ENCODE measurements around the gene ZNF18. TPM values are rescaled to one million over a fixed set of nuclear protein-coding genes. Genes with fewer than 3 reads are reported as not detected.

ZNF18 gene
- total and polyA plus RNA-seq, 2 of the 4 experiments (the other 2 are of a cell fraction) = 4.5 to 11.7 TPM

DNA sequence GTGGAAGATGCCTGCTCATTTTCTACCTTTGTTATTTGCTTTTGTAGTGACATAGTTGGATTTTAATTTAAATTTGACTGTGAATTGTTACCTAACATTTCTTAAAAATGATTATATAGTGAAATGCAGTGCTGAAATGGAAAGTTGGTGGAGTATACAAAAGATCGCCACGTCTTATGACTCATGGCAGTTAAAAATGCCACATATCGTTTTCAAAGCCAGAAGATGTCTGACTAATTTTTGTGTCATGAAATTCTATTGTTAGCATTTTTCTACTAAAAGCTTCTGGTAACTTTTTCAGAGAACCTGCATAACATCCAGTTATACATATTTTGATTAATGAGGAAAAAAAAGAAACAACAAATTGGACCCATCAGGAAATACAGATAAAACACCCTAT lies 44.0 kb upstream of the ZNF18 start:
- Histone ChIP-seq H3K79me1 (ENCODE audit: low read depth in 1 of 2, low read length in 2 of 2) (peaks cover 51 to 72% of the 10 kb centered on the region in 2 experiments), H2AK9ac (replicated peaks; ENCODE audit: low read depth, low read length, poor library complexity) (no peak overlapping the region), H2BK15ac (ENCODE audit: low read depth, low read length) (no peak overlapping the region), H3K23ac (ENCODE audit: low read depth, low read length) (no peak overlapping the region), H3K9ac (ENCODE audit: low read depth, low read length) (no peak overlapping the region), H3K4me3 (ENCODE audit: insufficient read depth, low read depth, low read length) (no peak overlapping the region), H3K18ac (ENCODE audit: low read depth, low read length) (no peak overlapping the region), H2AFZ (replicated peaks; ENCODE audit: low read length, poor library complexity) (no peak overlapping the region), H4K5ac (ENCODE audit: low read depth, low read length) (no peak overlapping the region), H2BK120ac (ENCODE audit: low read depth, low read length) (no peak overlapping the region), H3K4me2 (ENCODE audit: low read depth, low read length) (peak overlapping the region; percentile 64; the same call in 1 of the 2 replicates), H3K27ac (ENCODE audit: insufficient read depth, low read length) (no peak overlapping the region), H4K20me1 (ENCODE audit: insufficient read depth, low read length) (peaks cover 59% of the 10 kb centered on the region), H3K4me1 (ENCODE audit: control insufficient read depth, insufficient read depth, low read length) (peaks cover 2% of the 10 kb centered on the region; the same call in 1 of the 2 replicates), H3K4ac (ENCODE audit: low read depth, low read length) (no peak overlapping the region), H3K27me3 (ENCODE audit: control insufficient read depth, insufficient read depth, low read length) (no peaks in the 10 kb centered on the region), H3K9me3 (ENCODE audit: control insufficient read depth, insufficient read depth, low read length) (no peaks in the 10 kb centered on the region), H3K36me3 (ENCODE audit: control insufficient read depth, insufficient read depth, low read length) (no peaks in the 10 kb centered on the region), H3K56ac (ENCODE audit: extremely low read depth, insufficient read depth, low read length) (no peak overlapping the region), H2AK5ac (ENCODE audit: low read depth, low read length) (no peak overlapping the region), H4K8ac (ENCODE audit: low read depth in 2 of 2, low read length in 2 of 2) (no peak overlapping the region), H4K91ac (ENCODE audit: insufficient read depth, low read depth, low read length) (no peak overlapping the region), H2BK5ac (ENCODE audit: low read depth, low read length, poor library complexity, severe bottlenecking) (peak overlapping the region; percentile 20), H2BK20ac (ENCODE audit: low read depth, low read length) (no peak overlapping the region), H3K9me1 (ENCODE audit: insufficient read depth, low read length) (peaks cover 7% of the 10 kb centered on the region), H3K14ac (replicated peaks; ENCODE audit: low read depth, low read length) (no peak overlapping the region)
- BruUV-seq (replicated peaks) = no TSS peak
- ATAC-seq (ENCODE audit: low read depth) = peak; percentile 83
- DNase-seq = peak; percentile 87
- ChIA-PET CTCF (no interaction called here), POLR2A (ENCODE audit: unreplicated experiment) (no interaction called here)
- no CpG with 5 or more reads among the region's 3 CpGs for WGBS, 2 experiments (ENCODE audit: extremely low coverage in 2 of 2, insufficient read length in 1 of 2)
- in situ Hi-C loops (cut with MboI; ENCODE audit: low sequenced_read_pairs) = no loop called here
- dilution Hi-C loops (cut with HindIII; ENCODE audit: low sequenced_read_pairs, unreplicated experiment) = no loop called here
- intact Hi-C loops (cut with micrococcal nuclease) = loop anchor here (5.0 kb wide), 1 partner anchor 66 kb away; no protein-coding TSS in a partner anchor
- TF ChIP-seq MAFK (IDR thresholded peaks at IDR 0.05; ENCODE audit: low read depth, low read length) (peak; percentile 38; the same call in 1 of the 2 replicates), SMC3 (IDR thresholded peaks at IDR 0.05; ENCODE audit: low read depth, low read length) (no peak), FOS (IDR thresholded peaks at IDR 0.05; ENCODE audit: low read depth, low read length) (peak; percentile 88)

Measured in IMR-90 (cell line).